GM19395 (cell line): ENCODE data around the gene S1PR1.

Source experiments
- ATAC-seq: cut with Tn5 transposase; IDR thresholded peaks from one replicate; pipeline ENCODE4 v1.9.1; 2021; ENCODE audit warnings: mild to moderate bottlenecking, moderate library complexity; ENCODE audit not compliant: unreplicated experiment

The S1PR1 gene

GRCh38 chr1:101244842-101245241 is 8.0 kb downstream of the S1PR1 start:
- no peak for ATAC-seq

DNA sequence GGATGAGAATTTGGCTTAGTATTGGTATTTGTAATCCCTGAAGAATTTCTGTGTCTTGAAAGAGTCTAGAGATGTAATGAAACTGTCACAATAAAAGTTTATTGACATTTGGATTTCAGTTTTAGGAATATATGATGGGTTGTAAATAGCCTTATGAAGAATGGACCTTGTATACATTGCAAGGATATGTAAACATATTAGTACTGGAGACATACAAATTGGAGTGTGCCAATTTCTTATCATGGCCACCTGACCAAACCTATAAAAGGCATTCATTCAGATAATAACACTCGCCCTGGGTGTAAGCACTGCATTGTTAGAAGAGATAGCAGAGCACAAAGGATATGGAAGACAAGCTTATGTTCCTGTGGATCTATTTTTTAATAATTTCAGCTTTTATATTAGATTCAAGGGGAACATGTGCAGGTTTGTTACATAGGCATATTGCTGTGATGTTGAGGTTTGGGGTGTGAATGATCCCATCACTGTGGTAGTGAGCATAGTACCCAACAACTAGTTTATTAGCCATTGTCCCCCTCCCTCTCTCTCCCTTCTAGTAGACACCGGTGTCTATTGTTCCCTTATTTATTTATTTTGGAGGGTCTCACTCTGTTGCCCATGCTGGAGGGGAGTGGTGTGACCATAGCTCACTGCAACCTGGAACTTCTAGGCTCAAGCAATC is 8.6 kb downstream of the S1PR1 start:
- no peak for ATAC-seq

DNA sequence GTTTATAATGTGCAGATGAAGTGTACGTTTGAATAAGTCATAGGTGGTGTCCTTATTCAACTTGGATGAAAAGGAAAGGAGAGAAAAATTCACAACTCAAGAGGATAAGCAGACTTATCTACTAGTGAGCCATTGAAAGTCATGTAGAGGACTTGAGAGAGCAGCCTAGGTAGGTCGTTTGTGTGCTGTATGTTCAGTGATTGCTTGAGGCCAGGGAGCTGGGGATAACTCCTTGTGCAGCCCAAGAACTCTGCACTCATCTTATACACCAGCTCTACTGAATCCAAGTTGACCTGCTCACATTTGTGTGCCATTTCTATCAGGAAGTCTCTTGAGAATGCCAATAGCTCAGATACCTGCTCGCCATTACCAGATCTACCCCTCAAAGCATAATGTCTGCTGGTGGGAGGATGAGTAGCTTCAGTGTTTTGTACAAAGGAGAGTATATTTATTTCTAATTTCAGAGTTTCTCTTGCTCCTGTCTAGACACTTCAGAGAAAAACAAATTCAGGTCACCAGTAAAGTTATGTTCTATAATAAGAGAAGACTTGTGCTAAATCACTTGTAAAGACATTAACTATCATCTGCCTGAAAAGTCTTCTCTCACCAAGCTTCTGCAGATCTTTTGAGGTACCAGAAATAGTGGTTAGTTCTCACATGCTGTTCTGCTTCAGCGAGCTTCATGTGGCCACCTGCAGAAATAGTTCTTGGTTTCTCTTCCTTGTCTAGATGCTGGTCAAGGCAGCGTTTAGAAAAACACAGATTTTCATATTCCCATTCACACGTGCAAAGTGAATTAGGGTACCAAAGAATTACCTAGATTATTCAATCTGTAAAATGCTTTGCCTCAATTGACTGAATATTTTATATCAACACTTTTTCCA is 10.8 kb downstream of the S1PR1 start:
- peak; percentile 97 for ATAC-seq

GRCh38 chr1:101250222-101250621 is 13.4 kb downstream of the S1PR1 start:
- no peak for ATAC-seq

DNA sequence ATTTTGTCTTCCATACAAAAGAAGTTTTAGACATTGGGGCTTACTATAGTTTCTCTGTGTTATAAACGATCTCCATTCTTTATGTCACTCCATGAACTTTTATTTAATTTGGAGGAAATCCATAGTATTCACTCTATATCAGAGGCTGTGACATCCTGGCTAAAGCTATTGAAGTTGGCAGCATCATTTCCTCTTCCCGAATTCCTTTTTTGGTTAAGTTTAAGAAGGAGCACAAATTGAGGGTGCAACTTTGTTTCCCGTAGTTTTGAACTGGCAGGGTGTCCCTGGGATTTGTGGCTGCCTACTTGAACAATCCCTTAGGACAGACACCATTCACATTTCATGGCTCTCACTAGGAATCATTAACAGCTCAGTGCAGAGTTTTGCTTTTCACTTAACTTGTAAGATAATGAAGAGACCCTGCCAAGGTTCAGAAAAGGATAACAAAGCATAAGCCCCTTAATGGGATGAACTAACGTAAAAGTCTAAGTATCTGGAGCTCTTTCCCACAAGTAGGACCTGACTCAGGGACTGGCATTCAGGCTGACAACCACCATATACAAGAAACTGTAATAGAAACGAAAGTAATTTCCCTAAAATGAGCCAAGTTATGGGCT is 13.9 kb downstream of the S1PR1 start:
- ATAC-seq = no peak

- no peak for ATAC-seq
Observed at GRCh38 chr1:101251504-101251903, 14.7 kb downstream of the S1PR1 start.

DNA sequence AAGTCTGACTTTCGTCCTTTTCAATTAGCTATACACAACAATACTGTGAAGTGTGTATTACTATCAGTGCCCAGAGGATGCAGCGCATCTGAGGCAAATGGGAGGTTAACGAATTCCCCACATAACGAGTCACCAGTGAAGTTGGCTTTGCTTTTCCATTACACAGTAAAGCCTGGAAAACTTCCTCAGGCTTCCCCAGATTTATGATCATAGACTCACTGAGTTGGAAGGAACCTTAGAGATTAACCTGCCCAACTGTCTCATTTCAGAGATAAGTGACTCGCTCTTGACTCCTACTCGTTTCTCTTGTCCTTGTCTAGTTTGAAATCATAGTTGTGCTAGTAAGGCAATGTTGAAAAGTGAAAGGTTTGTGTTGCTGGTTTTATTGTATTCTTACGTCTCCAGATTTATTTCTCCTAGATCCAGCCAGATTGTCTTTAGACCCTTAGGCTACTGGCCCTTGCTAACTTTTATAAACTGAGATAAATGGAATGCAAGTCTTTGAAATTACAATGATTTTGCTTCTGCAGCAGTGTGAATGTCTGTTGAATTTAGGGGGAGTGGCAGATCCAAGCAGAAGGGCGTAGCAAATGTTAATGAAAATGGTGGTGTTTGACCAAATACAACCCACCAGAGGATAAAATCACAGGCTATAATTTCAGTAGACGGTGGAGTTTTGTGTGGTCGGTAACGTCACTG is 17.3 kb downstream of the S1PR1 start:
- ATAC-seq = no peak

- peak; percentile 77 for ATAC-seq
Observed at GRCh38 chr1:101257500-101258325, 20.9 kb downstream of the S1PR1 start.

DNA sequence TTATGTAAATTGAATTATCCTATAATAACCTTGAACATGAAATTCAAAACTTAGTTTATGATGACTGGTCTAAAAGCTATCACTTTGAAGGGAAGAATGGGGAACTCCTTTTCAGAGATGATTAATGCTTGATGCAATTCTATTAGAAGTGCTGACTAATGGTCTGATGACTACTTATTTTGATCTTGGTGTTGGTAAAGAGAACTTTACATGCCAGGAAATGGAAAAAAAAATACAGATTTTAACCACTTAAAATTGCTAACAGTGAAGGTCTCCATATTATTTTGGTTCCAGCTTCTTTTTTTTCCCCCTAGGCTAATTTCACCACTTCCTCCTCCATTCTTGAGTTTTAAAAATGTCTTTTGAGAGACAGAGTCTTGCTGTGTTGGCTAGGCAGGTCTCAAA is 22.9 kb downstream of the S1PR1 start:
- no peak for ATAC-seq

- ATAC-seq = no peak
Observed at GRCh38 chr1:101260556-101261350, 23.9 kb downstream of the S1PR1 start.

GRCh38 chr1:101261623-101262022 is 24.8 kb downstream of the S1PR1 start:
- ATAC-seq = no peak

- ATAC-seq = no peak
Observed at GRCh38 chr1:101262060-101262459, 25.2 kb downstream of the S1PR1 start.

- no peak for ATAC-seq
Observed at GRCh38 chr1:101262630-101263348, 26.0 kb downstream of the S1PR1 start.

DNA sequence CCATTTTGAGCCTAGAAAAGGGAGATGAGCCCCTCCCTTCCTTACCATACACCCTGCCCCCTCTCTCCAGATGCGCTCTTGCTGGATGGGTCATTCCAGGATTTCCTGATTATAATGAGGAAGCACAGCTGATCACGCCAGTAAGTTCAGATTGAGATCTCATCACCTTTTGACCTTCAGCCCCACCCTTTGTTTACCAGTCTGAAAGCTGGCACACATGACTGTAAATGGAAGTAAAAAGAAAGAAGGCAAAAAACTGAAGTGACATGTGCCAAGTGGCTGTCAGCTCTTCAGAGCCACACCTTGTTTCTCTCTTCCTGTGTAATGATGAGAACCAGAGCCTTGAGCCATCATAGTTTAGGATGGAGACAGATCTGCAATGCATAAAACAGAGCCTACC is 27.9 kb downstream of the S1PR1 start:
- no peak for ATAC-seq

DNA sequence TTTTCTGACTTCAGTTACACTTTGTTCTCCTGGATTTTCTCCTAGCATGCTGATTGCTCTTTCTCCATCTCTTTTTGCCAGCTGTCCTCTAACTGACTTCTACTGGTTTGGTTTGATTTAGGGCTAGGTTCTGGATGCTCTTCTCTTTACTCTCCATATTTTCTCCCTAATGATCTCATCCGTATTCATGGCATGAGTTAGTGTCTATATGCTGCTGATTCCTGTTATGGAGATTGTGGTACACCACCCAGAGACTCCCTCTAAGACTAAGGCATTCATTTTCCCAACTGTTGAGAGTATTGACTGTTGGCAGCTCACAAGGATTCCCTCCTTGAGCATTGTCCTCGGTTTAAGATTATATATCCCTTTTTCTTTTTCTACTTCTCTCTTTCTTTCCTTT is 28.9 kb downstream of the S1PR1 start:
- no peak for ATAC-seq

GRCh38 chr1:101267082-101267481 is 30.3 kb downstream of the S1PR1 start:
- no peak for ATAC-seq

DNA sequence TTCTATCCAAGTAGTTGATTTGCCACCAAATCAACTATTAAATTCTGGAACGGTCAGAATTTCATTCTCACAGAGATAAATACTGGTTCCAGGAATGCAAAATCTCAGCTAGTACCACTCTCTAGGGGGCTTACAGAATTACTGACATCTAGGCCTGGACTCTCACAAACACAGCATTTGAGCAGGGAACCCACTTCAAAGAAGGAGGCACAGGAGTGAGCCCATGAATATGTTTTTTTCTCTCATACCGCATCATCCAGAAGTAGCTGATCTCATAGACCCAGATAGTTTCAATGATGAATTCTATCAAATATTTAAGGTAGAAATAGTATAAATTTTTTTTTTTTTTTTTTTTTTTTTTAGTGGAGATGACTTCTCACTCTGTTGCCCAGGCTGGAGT is 32.1 kb downstream of the S1PR1 start:
- ATAC-seq = no peak

DNA sequence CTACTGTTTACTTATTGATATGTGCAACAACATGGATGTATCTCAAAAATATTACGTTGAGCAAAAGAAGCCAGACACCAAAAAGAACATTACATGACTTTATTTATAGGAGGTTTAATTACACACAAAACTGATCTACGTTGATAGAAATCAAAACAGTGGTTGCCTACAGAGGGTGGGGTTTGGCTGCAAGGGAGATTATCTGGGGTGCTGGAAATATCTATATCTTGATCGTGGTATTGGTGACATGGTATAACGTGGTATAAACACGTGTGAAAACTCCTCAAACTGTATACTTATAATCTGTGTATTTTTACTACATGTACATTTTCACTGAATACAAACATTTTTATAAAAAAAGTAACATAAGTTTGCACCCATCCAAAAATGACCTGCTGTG is 38.9 kb downstream of the S1PR1 start:
- no peak for ATAC-seq

DNA sequence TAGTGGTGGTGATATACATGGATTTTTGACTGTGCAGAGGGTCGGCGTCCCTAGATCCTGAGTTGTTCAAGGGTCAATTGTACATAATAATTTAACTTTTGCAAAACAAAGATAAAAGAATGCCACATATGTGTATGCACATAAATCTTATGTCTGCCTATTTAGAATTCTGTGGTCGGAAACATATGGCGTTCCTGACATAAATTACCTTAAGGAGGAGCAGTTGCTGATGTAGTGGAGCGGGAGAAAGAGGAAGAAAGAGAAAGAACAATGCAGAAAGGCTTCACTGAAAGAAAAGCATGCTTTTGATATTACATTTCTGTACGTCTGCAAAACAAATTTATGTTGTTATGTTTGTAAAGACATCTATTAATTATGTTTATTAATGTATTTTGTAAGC is 40.0 kb downstream of the S1PR1 start:
- ATAC-seq = no peak
